HepG2 (cell line): ENCODE results near the gene PUM1. TPM values are rescaled to one million over a fixed set of nuclear protein-coding genes. Genes with fewer than 3 reads are reported as not detected.

Source experiments
- CREM ChIP-seq, 2 experiments: sonication (generic) in 1 of 2; formaldehyde crosslinking in 1 of 2; IDR thresholded peaks; 2 replicates each; pipeline versions ENCODE4 v1.4.0 to v1.6.1; 2016 to 2020; ENCODE audit warnings: antibody characterized with exemption in 1 of 2, mild to moderate bottlenecking in 1 of 2, missing genetic modification reagents in 1 of 2
- FUBP1 ChIP-seq: sonication (generic); formaldehyde crosslinking; IDR thresholded peaks from 2 replicates; pipeline ENCODE4 v1.5.1; 2020; ENCODE audit warnings: missing genetic modification reagents, mild to moderate bottlenecking, borderline replicate concordance
- SMAD9 ChIP-seq: sonication (generic); formaldehyde crosslinking; IDR thresholded peaks from 2 replicates; pipeline ENCODE4 v1.5.1; 2020; ENCODE audit warnings: mild to moderate bottlenecking, missing genetic modification reagents
- ZFY ChIP-seq: sonication (generic); formaldehyde crosslinking; IDR thresholded peaks from 2 replicates; pipeline ENCODE4 v1.4.0; 2020; ENCODE audit warnings: missing genetic modification reagents
- ZNF646 ChIP-seq: sonication (generic); formaldehyde crosslinking; IDR thresholded peaks from 2 replicates; pipeline ENCODE4 v1.9.0; 2021; ENCODE audit warnings: mild to moderate bottlenecking, missing genetic modification reagents
- ZNF784 ChIP-seq: sonication (generic); formaldehyde crosslinking; IDR thresholded peaks from 2 replicates; pipeline ENCODE4 v1.5.1; 2020; ENCODE audit warnings: missing genetic modification reagents, mild to moderate bottlenecking, borderline replicate concordance
- polyA plus RNA-seq, 8 experiments: library from polyadenylated mRNA; depleted of rRNA in 3 of 8; stranded (reverse) in 7 of 8; unstranded in 1 of 8; fragments of >200 nt; fragmentation: Illumina TruSeq in 4 of 8; extraction: Trizol in 4 of 8; gene quantifications; 2 replicates each; pipeline versions ENCODE4 v1.2.1 to v1.2.3, GENCODE V29; 2011 to 2016; ENCODE audit warnings: low read depth in 4 of 8, missing spikeins in 1 of 8, mixed read lengths in 1 of 8; ENCODE audit not compliant: insufficient read depth in 1 of 8
- total RNA-seq, 5 experiments: library from RNA; depleted of rRNA; stranded (reverse); fragments of >200 nt; fragmentation: Illumina TruSeq; extraction: Trizol; gene quantifications; 2 replicates each; pipeline ENCODE4 v1.2.3, GENCODE V29; 2016; ENCODE audit warnings: low read depth in 1 of 5

PUM1 gene
- total and polyA plus RNA-seq, 2 of the 13 experiments (the other 11 are each of a cell fraction or from before 2014, with no cell fraction given) = 64.7 to 91.0 TPM

- TF ChIP-seq ZNF646 (CRISPR knock-in tag) (no peak), FUBP1 (CRISPR knock-in tag) (no peak), SMAD9 (CRISPR knock-in tag) (no peak), CREM (IDR thresholded peaks at IDR 0.05) (no peak), CREM (CRISPR knock-in tag; IDR thresholded peaks at IDR 0.05) (no peak), ZFY (CRISPR knock-in tag) (no peak), ZNF784 (CRISPR knock-in tag) (no peak)
These were observed 40.1 kb upstream of the PUM1 start (continued) for GRCh38 chr1:31105646-31106045.
